Astrocyte (in vitro differentiated cells and primary cell): ENCODE measurements around the gene NCMAP. TPM values are rescaled to one million over a fixed set of nuclear protein-coding genes. Genes with fewer than 3 reads are reported as not detected.
A peak's percentile ranks its signal among the peaks of the same experiment; 100 is the strongest.

Experiments used
- DNase-seq: peaks from one replicate; pipeline ENCODE4 v3.0.0-alpha.2; 2010; ENCODE audit warnings: low read depth
- FAIRE-seq: peaks from 2 replicates; lab custom pipeline; 2011; peaks lifted over from hg19 to GRCh38; lab: Jason Lieb, UNC
- H2AFZ ChIP-seq: 2 replicates; pipeline ENCODE4 v1.6.0; 2012; ENCODE audit warnings: low read depth, low read length, inconsistent platforms
- H3K27ac ChIP-seq: 2 replicates; pipeline ENCODE4 v1.5.1; 2011; ENCODE audit warnings: low read depth, low read length, inconsistent platforms
- H3K27me3 ChIP-seq: 2 replicates; pipeline ENCODE4 v1.6.0; 2011; ENCODE audit warnings: low read length, inconsistent platforms; ENCODE audit not compliant: insufficient read depth
- H3K36me3 ChIP-seq: 2 replicates; pipeline ENCODE4 v1.5.1; 2011; ENCODE audit warnings: low read length, inconsistent platforms; ENCODE audit not compliant: insufficient read depth
- H3K4me1 ChIP-seq: 2 replicates; pipeline ENCODE4 v1.5.1; 2011; ENCODE audit warnings: low read length, inconsistent platforms; ENCODE audit not compliant: insufficient read depth
- H3K4me2 ChIP-seq: 2 replicates; pipeline ENCODE4 v1.6.0; 2012; ENCODE audit warnings: low read length, inconsistent platforms
- H3K4me3 ChIP-seq: 2 replicates; pipeline ENCODE4 v1.5.1; 2011; ENCODE audit warnings: low read depth, mild to moderate bottlenecking, low read length, inconsistent platforms; ENCODE audit not compliant: insufficient read depth
- H3K79me2 ChIP-seq: 2 replicates; pipeline ENCODE4 v1.6.0; 2012; ENCODE audit warnings: mild to moderate bottlenecking, low read length, inconsistent platforms; ENCODE audit not compliant: insufficient read depth
- H3K9ac ChIP-seq: 2 replicates; pipeline ENCODE4 v1.6.0; 2012; ENCODE audit warnings: mild to moderate bottlenecking, low read length, inconsistent platforms
- H3K9me3 ChIP-seq: 2 replicates; pipeline ENCODE4 v1.5.1; 2012; ENCODE audit warnings: low read depth, mild to moderate bottlenecking, low read length, inconsistent platforms; ENCODE audit not compliant: insufficient read depth
- H4K20me1 ChIP-seq: 2 replicates; pipeline ENCODE4 v1.6.0; 2012; ENCODE audit warnings: low read length, inconsistent platforms; ENCODE audit not compliant: insufficient read depth
- H3K27ac Mint-ChIP-seq: one replicate; pipeline ENCODE4 v1.8.0; 2021; ENCODE audit warnings: mild to moderate bottlenecking, mixed read lengths; ENCODE audit not compliant: unreplicated experiment
- H3K27me3 Mint-ChIP-seq: one replicate; pipeline ENCODE4 v1.8.0; 2021; ENCODE audit warnings: low read depth, mixed read lengths; ENCODE audit not compliant: unreplicated experiment
- H3K36me3 Mint-ChIP-seq: one replicate; pipeline ENCODE4 v1.8.0; 2021; ENCODE audit warnings: low read depth, mixed read lengths; ENCODE audit not compliant: unreplicated experiment
- H3K4me1 Mint-ChIP-seq: one replicate; pipeline ENCODE4 v1.8.0; 2021; ENCODE audit warnings: low read depth, mixed read lengths; ENCODE audit not compliant: unreplicated experiment
- H3K4me3 Mint-ChIP-seq: one replicate; pipeline ENCODE4 v1.8.0; 2021; ENCODE audit warnings: mild to moderate bottlenecking, moderate library complexity, mixed read lengths; ENCODE audit not compliant: unreplicated experiment
- H3K9me3 Mint-ChIP-seq: one replicate; pipeline ENCODE4 v1.8.0; 2021; ENCODE audit warnings: mild to moderate bottlenecking, mixed read lengths; ENCODE audit not compliant: unreplicated experiment
- EZH2 ChIP-seq: IDR thresholded peaks from 2 replicates; pipeline ENCODE4 v1.6.1; 2012; ENCODE audit warnings: mild to moderate bottlenecking, low read length, inconsistent platforms; ENCODE audit not compliant: insufficient read depth
- total RNA-seq: library from RNA; stranded (reverse); gene quantifications from 2 replicates; pipeline ENCODE4 v1.2.1, GENCODE V29; 2021
- TF ChIP-seq, protein P1 (sequence below): IDR thresholded peaks from 2 replicates; pipeline ENCODE4 v1.5.1; 2011; ENCODE audit warnings: low read depth, mild to moderate bottlenecking, inconsistent platforms, low read length, moderate library complexity; ENCODE audit not compliant: insufficient read depth

NCMAP gene
- total RNA-seq, 1 donor from 2014 or later = not detected

GRCh38 chr1:24554714-24555113, 1.2 kb upstream of the NCMAP start:
- Histone ChIP-seq H3K27ac (no peak overlapping the region), H3K36me3 (no peaks in the 10 kb centered on the region), H4K20me1 (no peaks in the 10 kb centered on the region), H3K9me3 (peaks cover 4% of the 10 kb centered on the region), H3K9ac (no peak overlapping the region), H3K27me3 (peaks cover 53% of the 10 kb centered on the region), H3K4me3 (no peak overlapping the region), H3K79me2 (no peaks in the 10 kb centered on the region), H3K4me1 (peaks cover 7% of the 10 kb centered on the region), H3K4me2 (no peak overlapping the region), H2AFZ (no peak overlapping the region)
- no peaks in the 10 kb centered on the region for H3K9me3 Mint-ChIP-seq
- peaks cover 39% of the 10 kb centered on the region for H3K27me3 Mint-ChIP-seq
- no peaks in the 10 kb centered on the region for H3K36me3 Mint-ChIP-seq
- FAIRE-seq (no peak), DNase-seq (no peak)
- H3K27ac Mint-ChIP-seq = no peak overlapping the region
- peaks cover 12% of the 10 kb centered on the region for H3K4me1 Mint-ChIP-seq
- no peak overlapping the region for H3K4me3 Mint-ChIP-seq
- no peak for TF ChIP-seq EZH2
- TF ChIP-seq, protein P1, sequence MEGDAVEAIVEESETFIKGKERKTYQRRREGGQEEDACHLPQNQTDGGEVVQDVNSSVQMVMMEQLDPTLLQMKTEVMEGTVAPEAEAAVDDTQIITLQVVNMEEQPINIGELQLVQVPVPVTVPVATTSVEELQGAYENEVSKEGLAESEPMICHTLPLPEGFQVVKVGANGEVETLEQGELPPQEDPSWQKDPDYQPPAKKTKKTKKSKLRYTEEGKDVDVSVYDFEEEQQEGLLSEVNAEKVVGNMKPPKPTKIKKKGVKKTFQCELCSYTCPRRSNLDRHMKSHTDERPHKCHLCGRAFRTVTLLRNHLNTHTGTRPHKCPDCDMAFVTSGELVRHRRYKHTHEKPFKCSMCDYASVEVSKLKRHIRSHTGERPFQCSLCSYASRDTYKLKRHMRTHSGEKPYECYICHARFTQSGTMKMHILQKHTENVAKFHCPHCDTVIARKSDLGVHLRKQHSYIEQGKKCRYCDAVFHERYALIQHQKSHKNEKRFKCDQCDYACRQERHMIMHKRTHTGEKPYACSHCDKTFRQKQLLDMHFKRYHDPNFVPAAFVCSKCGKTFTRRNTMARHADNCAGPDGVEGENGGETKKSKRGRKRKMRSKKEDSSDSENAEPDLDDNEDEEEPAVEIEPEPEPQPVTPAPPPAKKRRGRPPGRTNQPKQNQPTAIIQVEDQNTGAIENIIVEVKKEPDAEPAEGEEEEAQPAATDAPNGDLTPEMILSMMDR = no peak

GRCh38 chr1:24556414-24556795, 518 bp downstream of the NCMAP start:
- no peak overlapping the region for H2AFZ ChIP-seq

DNA sequence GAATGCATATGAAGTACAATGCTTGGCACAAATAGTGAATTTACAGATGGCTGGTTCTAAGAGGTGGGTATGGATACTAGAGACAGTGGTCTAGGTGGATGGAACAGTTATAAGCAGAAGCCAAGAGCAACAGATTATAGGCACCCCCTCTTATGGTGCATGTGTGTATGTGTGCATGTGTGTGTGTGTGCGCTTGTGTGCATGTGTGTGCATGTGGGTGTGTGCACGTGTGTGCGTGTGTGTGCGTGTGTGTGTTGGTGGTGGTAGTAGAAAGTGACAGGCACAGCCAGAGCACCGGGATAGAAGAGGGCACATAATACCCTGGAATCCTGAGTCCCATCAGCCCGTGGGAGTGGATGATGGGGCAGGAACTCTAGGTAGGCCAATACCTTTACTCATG, 1.3 kb downstream of the NCMAP start:
- Histone ChIP-seq H3K4me1 (peaks cover 7% of the 10 kb centered on the region), H4K20me1 (no peaks in the 10 kb centered on the region), H2AFZ (no peak overlapping the region), H3K36me3 (no peaks in the 10 kb centered on the region), H3K27ac (no peak overlapping the region), H3K9ac (no peak overlapping the region), H3K9me3 (peaks cover 4% of the 10 kb centered on the region), H3K4me3 (no peak overlapping the region), H3K27me3 (peaks cover 37% of the 10 kb centered on the region), H3K4me2 (no peak overlapping the region), H3K79me2 (no peaks in the 10 kb centered on the region)
- FAIRE-seq = no peak
- no peak for TF ChIP-seq EZH2
- TF ChIP-seq, protein P1 = no peak
- DNase-seq = no peak
- Mint-ChIP-seq H3K27ac (no peak overlapping the region), H3K36me3 (no peaks in the 10 kb centered on the region), H3K27me3 (peaks cover 39% of the 10 kb centered on the region), H3K4me1 (peaks cover 15% of the 10 kb centered on the region), H3K9me3 (no peaks in the 10 kb centered on the region), H3K4me3 (peak overlapping the region; percentile 45)

More at GRCh38 chr1:24556414-24556795, 518 bp downstream of the NCMAP start:
- FAIRE-seq (no peak), DNase-seq (no peak)
- H3K9ac ChIP-seq = no peak overlapping the region
- peaks cover 39% of the 10 kb centered on the region for H3K27me3 Mint-ChIP-seq
- H3K4me3 Mint-ChIP-seq = no peak overlapping the region
- no peaks in the 10 kb centered on the region for H4K20me1 ChIP-seq
- no peaks in the 10 kb centered on the region for H3K36me3 Mint-ChIP-seq
- no peak overlapping the region for H3K27ac Mint-ChIP-seq
- no peak overlapping the region for H3K4me3 ChIP-seq
- peak; percentile 63 for TF ChIP-seq EZH2
- TF ChIP-seq, protein P1 = no peak
- no peak overlapping the region for H3K4me2 ChIP-seq
- H3K4me1 Mint-ChIP-seq = peaks cover 12% of the 10 kb centered on the region
- peaks cover 7% of the 10 kb centered on the region for H3K4me1 ChIP-seq
- H3K27ac ChIP-seq = no peak overlapping the region
- no peaks in the 10 kb centered on the region for H3K36me3 ChIP-seq
- H3K9me3 Mint-ChIP-seq = no peaks in the 10 kb centered on the region
- H3K27me3 ChIP-seq = peaks cover 44% of the 10 kb centered on the region
- H3K79me2 ChIP-seq = no peaks in the 10 kb centered on the region
- peaks cover 4% of the 10 kb centered on the region for H3K9me3 ChIP-seq
